DND-41 (cell line): ENCODE results near the gene GCH1.

Experiments
- CTCF ChIP-seq: IDR thresholded peaks from 2 replicates; pipeline ENCODE4 v1.5.1; 2012; ENCODE audit warnings: borderline replicate concordance, low read length, moderate library complexity, mild to moderate bottlenecking; ENCODE audit not compliant: poor library complexity, severe bottlenecking; ENCODE audit errors: extremely low read depth
- EZH2 ChIP-seq: IDR thresholded peaks from 3 replicates; pipeline ENCODE4 v1.6.1; 2012; ENCODE audit warnings: borderline replicate concordance, low read depth, mild to moderate bottlenecking, moderate library complexity, low read length, inconsistent platforms; ENCODE audit not compliant: severe bottlenecking

- TF ChIP-seq CTCF (no peak), EZH2 (no peak)
Measured at GRCh38 chr14:54852215-54852614, 50.4 kb downstream of the GCH1 start.
